CD1c-positive myeloid dendritic cell (primary cell): ENCODE data around the gene COQ4.
A peak's percentile ranks its signal among the peaks of the same experiment; 100 is the strongest.

ENCODE experiments used
- DNase-seq: peaks from one replicate; pipeline ENCODE4 v3.0.0-alpha.2; 2016; ENCODE audit errors: extremely low spot score

Gene COQ4

DNA sequence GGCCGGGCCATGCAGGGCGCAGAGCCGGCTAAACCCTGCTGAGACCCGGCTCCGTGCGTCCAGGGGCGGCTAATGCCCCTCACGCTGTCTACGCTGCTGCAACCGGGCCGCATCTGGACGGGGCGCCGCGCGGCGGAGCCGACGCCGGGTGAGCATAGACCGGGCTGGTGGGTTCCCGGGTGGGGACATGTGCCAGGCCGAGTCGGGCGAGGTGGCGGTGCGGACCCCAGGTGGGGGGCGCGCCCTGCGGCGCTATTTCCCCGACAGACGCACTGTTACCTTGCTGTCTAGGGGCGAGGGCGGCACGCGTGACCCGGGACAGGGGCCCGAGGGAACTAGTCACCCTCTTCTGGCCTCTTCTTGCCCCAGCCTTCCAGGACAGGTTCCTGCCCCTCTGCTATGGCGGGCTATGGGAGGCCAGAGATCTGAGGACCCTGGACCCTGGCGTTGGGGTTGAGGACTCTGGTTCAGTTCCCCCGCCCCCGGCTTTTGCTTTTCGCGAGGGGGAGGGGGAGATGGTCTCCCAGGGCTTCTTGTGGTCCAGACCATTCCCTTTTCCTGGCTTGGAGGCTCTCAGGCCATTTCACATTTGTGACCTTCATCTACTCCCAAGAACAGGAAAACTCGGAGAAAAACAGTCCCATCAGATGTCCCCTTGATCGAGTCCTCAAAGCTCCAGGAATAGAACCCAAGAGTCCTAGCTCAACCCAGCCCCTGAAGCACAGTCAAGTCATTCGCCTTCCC, 18.2 kb downstream of the COQ4 start:
- no peak for DNase-seq

DNA sequence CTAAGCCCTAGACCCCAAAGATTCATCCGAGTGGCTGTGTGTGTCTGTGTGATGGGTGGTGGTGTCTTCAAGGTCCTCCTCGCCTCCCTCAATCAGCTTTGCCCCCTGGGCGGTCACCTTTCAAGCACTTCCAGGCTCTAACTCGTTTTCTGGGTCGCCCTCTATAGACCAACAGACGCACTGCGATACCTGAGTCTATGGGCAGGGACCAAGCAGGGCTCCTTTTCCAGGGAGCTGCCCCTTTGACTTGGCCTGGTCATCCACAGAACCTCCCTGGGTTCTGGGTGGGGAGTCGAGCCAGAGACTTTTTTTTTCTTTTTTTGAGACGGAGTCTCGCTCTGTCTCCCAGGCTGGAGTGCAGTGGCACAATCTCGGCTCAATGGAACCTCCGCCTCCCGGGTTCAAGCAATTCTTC, 18.8 kb downstream of the COQ4 start:
- DNase-seq, result peak; percentile 55

DNA sequence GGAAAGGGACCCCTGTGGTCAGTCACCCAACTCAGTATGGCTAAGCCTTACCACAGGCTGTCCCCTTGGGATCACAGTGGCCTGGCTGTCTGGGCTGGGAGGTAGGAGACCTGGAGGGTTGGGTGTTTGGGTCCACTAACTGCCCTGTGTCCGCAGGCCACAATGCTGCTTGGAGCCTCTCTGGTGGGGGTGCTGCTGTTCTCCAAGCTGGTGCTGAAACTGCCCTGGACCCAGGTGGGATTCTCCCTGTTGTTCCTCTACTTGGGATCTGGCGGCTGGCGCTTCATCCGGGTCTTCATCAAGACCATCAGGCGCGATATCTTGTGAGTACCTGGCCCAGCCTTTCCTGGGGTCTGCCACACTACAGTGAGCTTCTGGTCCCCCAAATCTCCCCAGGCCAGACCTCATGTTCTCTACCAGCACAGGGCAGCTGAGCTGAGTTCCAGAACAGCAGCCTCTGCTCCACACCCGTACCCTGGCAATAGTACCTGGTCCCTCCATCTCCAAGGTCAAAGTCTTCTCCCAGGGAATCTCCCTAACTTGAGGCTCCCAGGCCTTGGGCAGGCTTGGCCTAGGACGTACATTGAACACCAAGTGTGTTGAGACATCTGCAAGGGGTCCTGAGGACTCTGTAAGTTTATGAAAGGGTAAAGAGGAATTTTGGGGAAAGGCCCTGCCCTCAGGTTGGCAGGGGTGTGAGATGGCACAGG, 20.5 kb downstream of the COQ4 start:
- no peak for DNase-seq

DNA sequence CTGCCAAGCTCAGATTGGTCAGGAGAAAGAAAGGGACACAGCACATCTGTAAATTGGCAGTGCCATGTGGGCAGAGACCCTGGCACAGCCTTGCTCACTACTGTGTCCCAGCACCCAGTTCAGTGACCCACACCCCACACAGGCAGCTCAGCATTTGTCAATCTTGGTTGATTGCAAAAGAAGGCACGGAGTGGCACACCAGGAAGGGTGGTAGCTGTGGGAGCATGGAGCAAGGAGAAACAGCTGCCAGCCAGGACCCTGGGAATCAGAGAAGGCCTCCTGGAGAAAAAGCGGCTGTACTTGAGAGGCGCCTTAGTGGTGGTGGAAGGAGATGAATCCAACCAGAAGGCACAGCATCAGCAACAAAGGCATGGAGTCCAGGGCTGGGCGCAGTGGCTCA, 21.2 kb downstream of the COQ4 start:
- DNase-seq, result no peak

DNA sequence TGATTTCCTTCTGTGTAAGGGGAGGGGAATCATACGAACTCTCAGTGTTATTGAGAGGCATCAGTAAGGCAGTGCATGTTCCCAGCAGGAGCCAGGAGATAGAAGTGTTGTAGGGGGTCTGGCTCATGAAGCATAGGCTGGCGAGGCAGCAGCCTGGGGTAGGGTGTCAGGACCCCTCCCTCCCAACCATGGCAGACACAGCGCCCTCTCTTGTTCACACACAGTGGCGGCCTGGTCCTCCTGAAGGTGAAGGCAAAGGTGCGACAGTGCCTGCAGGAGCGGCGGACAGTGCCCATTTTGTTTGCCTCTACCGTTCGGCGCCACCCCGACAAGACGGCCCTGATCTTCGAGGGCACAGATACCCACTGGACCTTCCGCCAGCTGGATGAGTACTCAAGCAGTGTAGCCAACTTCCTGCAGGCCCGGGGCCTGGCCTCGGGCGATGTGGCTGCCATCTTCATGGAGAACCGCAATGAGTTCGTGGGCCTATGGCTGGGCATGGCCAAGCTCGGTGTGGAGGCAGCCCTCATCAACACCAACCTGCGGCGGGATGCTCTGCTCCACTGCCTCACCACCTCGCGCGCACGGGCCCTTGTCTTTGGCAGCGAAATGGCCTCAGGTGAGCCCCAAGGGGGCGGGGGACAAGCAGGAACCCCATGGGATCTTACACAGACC, 22.4 kb downstream of the COQ4 start:
- no peak for DNase-seq

DNA sequence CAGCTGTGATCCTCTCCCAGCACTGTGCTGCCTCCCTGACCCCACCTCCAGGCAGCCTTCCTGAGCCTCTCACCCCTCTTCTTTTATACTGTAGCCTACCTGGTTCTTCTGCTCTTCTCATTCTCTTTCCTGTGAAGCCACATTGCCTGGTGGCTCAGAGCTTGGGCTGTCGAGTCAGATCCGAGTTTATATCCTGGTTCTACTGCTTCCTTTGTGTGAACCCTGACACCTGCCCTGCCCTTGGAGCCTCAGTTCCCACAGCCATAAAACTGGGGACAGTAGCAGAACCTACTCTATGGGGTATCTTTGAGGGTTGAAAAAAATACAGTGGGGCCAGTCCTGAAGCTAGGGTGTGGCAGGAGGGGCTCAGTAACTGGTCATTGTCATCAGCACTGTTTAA, 26.5 kb downstream of the COQ4 start:
- no peak for DNase-seq

DNA sequence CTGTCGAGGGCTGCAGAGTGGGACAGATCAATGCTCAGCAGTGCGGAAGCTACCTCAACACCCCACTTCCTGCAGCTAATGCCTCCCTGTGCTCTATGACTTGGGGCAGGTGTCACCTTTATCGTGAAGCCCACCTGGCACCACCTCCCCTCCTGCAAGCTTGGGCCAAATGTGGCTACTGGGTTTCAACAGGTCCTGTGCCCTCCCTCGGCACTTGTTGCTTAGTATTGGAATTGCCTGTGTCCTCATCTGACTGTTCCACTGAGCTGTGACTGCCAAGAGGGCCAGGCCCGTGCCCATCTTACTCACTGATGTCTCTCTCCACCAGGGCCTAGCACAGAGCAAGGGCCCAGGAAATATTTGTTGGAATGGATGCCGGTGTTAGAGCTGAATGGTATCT, 27.1 kb downstream of the COQ4 start:
- no peak for DNase-seq

DNA sequence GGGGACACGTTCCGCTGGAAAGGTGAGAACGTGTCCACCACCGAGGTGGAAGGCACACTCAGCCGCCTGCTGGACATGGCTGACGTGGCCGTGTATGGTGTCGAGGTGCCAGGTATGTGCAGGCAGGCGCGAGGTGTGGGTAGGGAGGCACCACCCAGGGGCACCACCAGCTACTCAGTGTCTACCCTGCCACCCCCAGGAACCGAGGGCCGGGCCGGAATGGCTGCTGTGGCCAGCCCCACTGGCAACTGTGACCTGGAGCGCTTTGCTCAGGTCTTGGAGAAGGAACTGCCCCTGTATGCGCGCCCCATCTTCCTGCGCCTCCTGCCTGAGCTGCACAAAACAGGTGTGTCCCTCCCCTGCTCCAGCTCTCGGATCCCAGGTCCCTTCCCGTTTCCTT, 32.8 kb downstream of the COQ4 start:
- no peak for DNase-seq

DNA sequence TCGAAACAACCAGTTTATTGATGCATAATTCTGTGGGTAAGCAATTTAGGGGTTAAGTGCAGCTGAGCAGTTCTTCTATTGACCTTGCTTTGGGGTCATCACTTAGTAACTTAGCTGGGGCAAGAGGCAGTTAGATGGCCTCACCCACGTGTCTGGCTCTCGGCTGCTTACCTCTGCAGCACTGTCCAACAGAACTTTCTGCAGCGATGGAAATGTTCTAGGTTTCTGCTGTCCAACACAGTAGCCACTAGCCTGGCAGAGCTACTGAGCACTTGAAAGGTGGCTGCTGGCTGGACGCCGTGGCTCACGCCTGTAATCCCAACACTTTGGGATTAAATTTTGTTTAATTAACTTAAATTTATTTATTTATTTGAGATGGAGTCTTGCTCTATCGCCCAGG, 35.5 kb downstream of the COQ4 start:
- DNase-seq, result no peak

DNA sequence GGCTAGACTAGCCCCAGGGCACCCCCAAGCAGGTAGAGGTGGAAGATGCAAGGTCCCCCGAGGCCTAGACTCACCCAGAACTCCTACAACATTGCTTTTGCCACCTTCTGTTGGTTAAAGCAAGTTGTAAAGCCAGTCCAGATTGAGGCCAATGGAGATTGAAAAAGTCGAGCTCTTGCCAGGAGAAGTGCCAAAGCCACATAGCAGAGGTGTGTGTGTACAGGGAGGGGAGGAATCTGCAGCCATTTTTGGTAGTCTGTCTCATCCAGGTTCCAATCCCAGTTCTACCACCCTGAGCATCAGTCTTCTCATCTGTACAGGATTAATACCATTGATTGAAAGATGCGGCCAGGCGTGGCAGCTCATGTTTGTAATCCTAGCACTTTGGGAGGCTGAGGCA, 36.2 kb downstream of the COQ4 start:
- DNase-seq, result no peak

DNA sequence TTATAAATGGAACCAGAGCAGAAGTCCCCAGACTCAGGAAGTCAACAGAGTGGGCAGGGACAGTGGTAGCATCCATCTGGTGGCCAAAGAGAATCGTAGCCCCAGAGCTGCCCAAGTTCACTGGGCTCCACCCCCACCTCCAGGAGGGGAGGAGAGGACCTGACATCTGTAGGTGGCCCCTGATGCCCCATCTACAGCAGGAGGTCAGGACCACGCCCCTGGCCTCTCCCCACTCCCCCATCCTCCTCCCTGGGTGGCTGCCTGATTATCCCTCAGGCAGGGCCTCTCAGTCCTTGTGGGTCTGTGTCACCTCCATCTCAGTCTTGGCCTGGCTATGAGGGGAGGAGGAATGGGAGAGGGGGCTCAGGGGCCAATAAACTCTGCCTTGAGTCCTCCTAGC, 38.2 kb downstream of the COQ4 start:
- no peak for DNase-seq

DNA sequence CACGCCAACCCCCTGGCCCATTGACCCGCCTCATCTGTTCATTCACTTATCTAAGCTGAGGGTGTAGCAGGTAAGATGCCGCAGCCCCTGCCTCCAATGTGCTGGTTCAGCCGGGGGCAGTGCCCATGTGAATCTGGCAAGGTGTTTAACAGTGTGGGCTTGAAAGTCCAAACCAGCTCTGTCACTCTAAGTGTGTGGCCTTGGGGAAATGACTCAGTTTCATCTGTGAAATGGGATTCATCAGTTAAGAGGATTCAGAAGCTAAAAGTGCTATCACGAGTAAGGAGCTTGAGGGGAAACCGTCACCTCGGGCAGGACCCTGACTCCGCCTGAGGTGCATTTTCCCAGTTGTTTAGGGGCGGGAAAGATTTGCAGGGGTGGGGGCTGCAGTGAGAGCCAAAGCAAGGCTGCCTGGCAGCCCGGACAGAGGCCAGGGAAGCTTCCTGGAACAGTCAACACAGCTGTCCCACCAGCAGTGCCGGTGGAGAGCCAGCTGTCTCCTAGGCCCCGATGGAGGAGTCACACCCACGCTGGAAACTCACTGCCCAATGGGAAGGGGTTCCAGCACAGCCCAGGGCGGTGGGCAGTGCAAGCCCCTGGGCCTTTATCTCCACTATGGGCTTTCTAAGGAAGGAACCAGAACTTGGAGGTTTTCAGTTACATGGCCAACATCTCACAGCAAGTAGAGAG, 38.8 kb downstream of the COQ4 start:
- DNase-seq, result no peak

DNA sequence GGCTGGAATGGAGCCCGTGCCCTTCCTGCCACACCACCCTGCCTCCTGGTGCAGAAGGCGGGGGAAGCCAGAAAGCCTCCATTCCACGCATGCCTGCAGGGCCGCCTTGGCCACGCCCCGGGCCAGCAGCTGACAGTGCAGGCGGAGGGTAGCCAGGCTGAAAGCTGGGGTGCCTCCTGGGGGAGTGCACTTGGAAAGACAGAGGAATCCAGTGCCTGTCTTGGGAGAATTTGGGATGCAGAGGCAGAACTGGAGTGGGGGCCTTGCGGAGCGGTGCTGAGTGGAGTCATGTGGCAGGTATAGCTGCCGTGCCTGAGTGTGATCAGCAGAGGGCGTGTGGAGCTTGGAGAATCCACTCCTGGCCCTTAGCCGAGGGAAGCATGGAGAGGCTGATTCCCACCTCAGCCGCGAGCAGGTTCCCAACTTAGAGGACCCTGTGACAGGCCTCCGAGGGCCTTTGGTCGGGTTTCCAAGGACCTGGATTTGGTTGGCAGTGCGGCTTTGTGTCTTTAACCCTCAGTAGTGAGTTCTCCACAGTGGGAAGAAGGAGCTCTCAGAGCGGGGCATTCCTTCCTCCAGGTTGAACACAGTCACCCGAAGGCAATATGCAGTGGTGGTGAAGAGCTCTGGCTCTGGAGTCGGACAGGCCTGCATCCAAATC, 39.5 kb downstream of the COQ4 start:
- DNase-seq, result peak; percentile 78

DNA sequence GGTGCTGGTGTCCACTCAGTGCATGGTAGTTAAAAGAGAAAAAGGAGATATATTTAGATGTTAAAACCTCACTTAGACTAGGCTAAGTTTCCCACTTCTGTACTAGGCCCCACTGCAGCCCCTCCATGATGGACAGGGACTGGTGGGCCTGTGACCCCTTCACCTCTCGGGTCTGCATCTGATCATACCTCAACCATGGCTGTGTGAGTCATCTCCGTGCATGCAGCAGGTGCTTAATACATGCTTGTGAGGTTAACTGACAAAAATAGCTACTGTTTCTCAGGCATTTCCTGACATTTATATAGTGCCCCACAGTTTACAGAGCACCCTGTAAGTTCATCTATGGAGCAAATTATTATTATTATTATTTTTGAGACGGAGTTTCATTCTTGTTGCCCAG, 40.1 kb downstream of the COQ4 start:
- DNase-seq, result no peak

DNA sequence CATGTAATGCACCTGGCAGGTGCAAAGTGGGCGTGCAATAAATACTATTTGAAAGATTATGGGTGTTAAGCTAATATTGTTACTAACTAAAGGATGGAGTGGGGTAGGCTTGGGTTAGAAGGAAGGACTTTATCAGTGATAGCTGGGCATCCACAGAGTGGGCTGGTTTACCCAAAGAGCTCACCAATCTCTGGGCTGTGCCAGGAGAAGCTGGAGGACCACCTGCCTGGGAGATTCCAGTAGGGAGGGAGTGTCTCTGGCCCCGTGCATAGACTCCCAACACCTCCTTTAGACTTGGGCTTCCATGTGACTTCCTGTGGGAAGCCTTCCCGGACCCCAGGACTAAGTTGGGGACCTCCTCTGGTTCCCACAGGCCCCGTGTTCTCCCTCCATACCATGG, 42.9 kb downstream of the COQ4 start:
- no peak for DNase-seq

DNA sequence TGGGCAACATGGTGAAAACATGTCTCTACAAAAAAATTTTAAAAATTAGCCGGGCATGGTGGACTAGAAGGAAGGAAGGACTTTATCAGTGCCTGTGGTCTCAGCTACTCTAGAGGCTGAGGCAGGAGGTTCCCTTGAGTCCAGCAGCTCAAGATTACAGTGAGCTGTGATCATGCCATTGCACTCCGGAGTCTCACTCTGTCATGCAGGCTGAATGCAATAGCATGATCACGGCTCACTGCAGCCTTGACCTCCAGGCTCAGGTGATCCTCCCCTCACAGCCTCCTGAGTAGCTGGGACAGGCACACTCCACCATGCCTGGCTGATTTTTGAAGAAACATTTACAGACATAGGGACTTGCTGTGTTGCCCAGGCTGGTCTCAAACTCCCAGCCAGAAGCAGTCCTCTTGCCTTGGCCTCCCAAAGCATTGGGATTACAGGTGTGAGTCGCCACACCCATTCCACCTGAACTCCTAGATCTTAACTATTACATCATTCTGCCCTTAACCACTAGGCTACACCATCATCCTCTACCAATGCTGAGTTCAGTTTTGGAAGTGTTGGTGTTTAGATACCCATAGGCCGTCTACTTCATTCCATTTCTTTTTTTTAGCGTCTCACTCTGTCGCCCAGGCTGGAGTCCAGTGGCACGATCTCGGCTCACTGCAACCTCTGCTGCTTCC, 46.5 kb downstream of the COQ4 start:
- no peak for DNase-seq

DNA sequence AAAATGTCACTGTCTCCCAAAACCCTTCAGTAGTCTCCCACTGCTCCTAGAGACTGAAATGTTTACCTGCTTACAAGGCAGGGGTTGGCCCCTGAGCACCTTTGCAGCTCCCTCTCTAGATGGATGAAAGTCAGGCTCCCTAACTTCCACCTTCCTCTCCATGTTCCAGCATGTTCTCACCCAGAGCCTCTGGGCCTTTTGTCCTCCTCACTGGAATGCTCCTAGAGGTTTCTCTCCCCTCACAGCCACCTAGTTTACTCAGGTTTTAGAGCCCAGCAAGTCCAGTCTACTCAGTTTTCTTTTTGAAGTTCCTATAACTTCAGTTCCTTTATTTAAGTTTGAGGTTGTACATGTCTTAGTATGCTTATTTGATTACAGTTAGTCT, 47.7 kb downstream of the COQ4 start:
- no peak for DNase-seq

DNA sequence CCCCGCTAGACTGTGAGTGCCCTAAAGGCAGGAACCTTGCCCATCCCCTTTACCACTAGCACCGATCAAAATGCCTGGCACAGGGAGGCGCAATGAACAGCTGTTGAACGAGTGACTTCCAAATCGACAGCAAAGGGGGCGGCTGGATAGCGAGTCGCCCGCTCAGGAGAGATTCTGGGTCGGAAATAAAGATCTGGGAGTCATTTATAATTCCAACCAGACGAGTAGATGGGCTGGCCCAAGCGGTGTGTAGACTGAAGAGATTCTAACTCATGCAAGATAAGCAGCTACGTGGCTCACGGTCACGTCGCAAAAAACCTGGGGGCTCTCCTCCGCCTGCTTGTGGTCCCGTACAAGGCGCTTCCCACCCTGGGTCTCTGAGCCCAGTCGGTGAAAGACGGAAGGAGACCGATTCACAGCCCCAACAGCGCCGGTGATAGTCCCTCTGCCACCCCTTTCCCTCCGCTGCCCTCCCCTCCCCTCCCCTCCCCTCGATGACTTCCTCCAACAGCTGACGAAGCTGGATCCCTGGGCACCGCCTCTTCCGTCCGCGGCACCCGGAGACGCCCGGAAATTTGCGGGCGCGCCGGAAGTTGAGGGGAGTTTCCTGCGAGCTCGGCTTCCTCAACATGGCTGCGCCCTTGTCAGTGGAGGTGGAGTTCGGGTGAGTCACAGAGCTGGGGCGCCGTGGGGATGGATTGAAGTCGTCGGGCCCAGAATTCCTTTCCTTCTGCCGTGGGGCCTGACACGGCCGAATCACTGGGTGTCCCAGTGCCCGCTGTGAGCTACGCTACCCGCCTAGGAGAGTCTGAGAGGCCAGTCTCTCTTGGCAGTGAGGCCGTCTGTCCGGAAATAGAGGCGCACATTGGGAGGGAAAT, 48.4 kb downstream of the COQ4 start, which contains the start of gene URM1:
Gene URM1 (plus strand): TSS at position 623 of the 878 bp plus-strand sequence. CDS start 7 bp downstream, at position 630.
- DNase-seq, result peak; percentile 99

DNA sequence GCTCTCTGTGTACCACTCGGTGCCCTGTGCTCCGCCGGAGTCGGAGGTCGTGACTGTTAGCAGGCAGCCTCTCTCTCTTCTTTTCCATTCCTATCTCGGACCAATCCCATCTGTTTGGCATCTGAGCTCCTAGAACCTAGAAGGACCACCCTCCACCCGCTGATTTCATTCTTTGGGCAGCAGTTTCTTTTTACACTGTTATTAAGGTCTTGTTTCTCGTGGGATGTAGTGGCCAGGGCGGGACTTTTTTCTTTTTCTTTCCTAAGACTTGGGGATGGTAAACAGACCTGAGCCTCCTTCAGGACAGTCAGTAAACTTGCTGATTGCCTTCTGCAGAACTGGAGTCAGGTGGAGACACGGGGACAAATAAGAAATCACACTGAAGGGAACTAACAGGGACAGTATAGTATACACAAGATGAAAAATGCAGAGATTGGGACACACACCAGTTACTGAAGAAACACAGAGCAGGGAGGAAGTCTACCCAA, 49.0 kb downstream of the COQ4 start:
- peak; percentile 32 for DNase-seq

DNA sequence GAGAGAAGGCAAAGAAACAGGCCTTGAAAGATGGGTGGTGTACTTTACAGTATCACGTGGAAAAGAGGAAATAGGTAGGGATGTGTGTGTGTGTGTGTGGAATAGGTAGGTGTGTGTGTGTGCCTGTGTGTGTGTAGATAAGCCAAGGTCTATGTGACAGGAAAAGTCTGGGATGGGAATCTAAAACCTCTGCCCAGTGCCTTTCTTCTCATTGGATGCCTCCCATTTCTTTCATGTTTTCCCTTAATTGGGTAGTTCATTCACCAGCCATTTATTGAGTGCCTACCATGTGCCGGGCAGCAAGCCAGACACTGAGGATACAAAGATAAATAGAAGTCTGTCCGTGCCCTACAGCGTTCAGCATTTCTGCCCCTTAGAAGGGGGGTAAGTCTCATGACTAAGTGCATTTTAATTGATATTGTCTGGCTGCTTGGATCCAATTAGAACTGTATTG, 49.6 kb downstream of the COQ4 start:
- no peak for DNase-seq
